ENCODE data around the gene C5orf47. TPM values are rescaled to one million over a fixed set of nuclear protein-coding genes. Genes with fewer than 3 reads are reported as not detected.

Gene C5orf47
- total and polyA plus RNA-seq, 7 donors, result 0.01 to 0.49 (median 0.14) TPM; not detected in 2

- Histone ChIP-seq H3K27me3 (ENCODE audit: insufficient read depth in 3 of 3, low read length in 2 of 3) (no peaks in the 10 kb centered on the region), H3K4me1 (no peaks in the 10 kb centered on the region), H3K36me3 (ENCODE audit: insufficient read depth in 1 of 2, low read depth in 1 of 2) (no peaks in the 10 kb centered on the region), H3K9me3 (no peaks in the 10 kb centered on the region), H3K4me3 (no peak overlapping the region), H3K27ac (no peak overlapping the region)
- DNase-seq (no peak), ATAC-seq (no peak)
- TF ChIP-seq, protein P1, sequence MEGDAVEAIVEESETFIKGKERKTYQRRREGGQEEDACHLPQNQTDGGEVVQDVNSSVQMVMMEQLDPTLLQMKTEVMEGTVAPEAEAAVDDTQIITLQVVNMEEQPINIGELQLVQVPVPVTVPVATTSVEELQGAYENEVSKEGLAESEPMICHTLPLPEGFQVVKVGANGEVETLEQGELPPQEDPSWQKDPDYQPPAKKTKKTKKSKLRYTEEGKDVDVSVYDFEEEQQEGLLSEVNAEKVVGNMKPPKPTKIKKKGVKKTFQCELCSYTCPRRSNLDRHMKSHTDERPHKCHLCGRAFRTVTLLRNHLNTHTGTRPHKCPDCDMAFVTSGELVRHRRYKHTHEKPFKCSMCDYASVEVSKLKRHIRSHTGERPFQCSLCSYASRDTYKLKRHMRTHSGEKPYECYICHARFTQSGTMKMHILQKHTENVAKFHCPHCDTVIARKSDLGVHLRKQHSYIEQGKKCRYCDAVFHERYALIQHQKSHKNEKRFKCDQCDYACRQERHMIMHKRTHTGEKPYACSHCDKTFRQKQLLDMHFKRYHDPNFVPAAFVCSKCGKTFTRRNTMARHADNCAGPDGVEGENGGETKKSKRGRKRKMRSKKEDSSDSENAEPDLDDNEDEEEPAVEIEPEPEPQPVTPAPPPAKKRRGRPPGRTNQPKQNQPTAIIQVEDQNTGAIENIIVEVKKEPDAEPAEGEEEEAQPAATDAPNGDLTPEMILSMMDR (IDR thresholded peaks at IDR 0.05), result no peak
- 77 to 81% (median 77%) methylated on average over 4 of the region's 4 CpGs for WGBS, 3 donors
- intact Hi-C loops (cut with DNase I), result no loop called here
Observed at GRCh38 chr5:174047472-174048099, 58.6 kb downstream of the C5orf47 start.

GRCh38 chr5:174052636-174053035 lies 63.7 kb downstream of the C5orf47 start:
- intact Hi-C loops (cut with DNase I), result no loop called here
- no peaks in the 10 kb centered on the region for H3K36me3 ChIP-seq (ENCODE audit: insufficient read depth in 1 of 2, low read depth in 1 of 2)
- TF ChIP-seq, protein P1 (IDR thresholded peaks at IDR 0.05), result no peak

DNA sequence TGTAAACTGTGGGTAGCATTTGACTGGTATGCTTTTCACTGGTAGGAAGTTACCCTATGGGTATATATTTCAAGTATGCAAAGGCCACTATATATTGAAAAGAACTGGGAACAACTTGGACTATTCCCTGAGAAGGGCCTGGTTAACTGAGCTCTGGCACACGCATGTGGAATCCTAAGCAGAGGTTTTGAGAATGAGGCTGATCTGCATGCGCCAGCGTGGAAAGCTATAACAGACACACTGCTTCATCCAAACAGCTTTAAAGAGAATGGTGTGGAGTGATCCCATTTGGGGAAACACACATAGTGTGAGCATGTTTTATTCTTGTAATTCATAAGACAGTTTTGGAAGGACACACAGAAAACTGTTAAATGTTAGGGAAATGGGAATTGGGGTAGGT lies 64.9 kb downstream of the C5orf47 start:
- H3K4me3 ChIP-seq, result no peak overlapping the region
- ATAC-seq (no peak), DNase-seq (no peak)
- no peaks in the 10 kb centered on the region for H3K36me3 ChIP-seq (ENCODE audit: insufficient read depth in 1 of 2, low read depth in 1 of 2)
- no peaks in the 10 kb centered on the region for H3K27me3 ChIP-seq (ENCODE audit: insufficient read depth in 3 of 3, low read length in 2 of 3)
- WGBS, 3 donors, result 87 to 92% (median 88%) methylated on average over 3 of the region's 3 CpGs
- intact Hi-C loops (cut with DNase I), result no loop called here
- H3K4me1 ChIP-seq, result no peaks in the 10 kb centered on the region
- H3K9me3 ChIP-seq, result no peaks in the 10 kb centered on the region
- TF ChIP-seq, protein P1 (IDR thresholded peaks at IDR 0.05), result no peak
- H3K27ac ChIP-seq, result no peak overlapping the region

More at GRCh38 chr5:174052636-174053035, 63.7 kb downstream of the C5orf47 start:
- DNase-seq, result no peak
- no peaks in the 10 kb centered on the region for H3K4me1 ChIP-seq
- WGBS, 3 donors, result 69 to 80% (median 79%) methylated on average over 5 of the region's 5 CpGs
- H3K9me3 ChIP-seq, result no peaks in the 10 kb centered on the region
- H3K27me3 ChIP-seq (ENCODE audit: insufficient read depth in 3 of 3, low read length in 2 of 3), result no peaks in the 10 kb centered on the region
- H3K4me3 ChIP-seq, result no peak overlapping the region
- H3K27ac ChIP-seq, result no peak overlapping the region
- no peak for ATAC-seq

Other genes with a start within 250 kb of the C5orf47 start
- gene CPEB4, start 100.8 kb upstream of the C5orf47 start, total RNA-seq, result 100 to 1,000 TPM in 3 of 4 donors, 10 to 100 TPM in 1; 95.0 to 262 (median 225) TPM
- gene CPEB4, start 100.8 kb upstream of the C5orf47 start, polyA plus RNA-seq, result 10 to 100 TPM; 30.4 to 86.4 (median 33.1) TPM
- under 1 TPM in 1 of 4 donors, not detected in 3; 0.16 TPM for gene NSG2, start 56.5 kb downstream of the C5orf47 start, total RNA-seq
- 1 to 10 TPM in 1 of 3 donors, under 1 TPM in 2; 0.07 to 2.1 (median 0.49) TPM for gene NSG2, start 56.5 kb downstream of the C5orf47 start, polyA plus RNA-seq

Data from psoas muscle (tissue), 8 donors.